Measurements from ENCODE around the gene MEOX2.

GRCh38 chr7:15685358-15686294 is 857 bp downstream of the MEOX2 start:
- TF ChIP-seq POLR2A (IDR thresholded peaks at IDR 0.05) (no peak), CTCF (IDR thresholded peaks at IDR 0.05) (no peak), EP300 (IDR thresholded peaks at IDR 0.05) (no peak), POLR2AphosphoS5 (IDR thresholded peaks at IDR 0.05) (no peak)
